Lower leg skin (tissue), 3 donors: Measurements from ENCODE around the gene JARID2.

Source experiments
- POLR2A ChIP-seq, 2 donors: fragments of 450-650 bp; IDR thresholded peaks; one replicate each; pipeline ENCODE4 v1.6.1; 2016 to 2017; ENCODE audit warnings: antibody characterized with exemption in 2 of 2, mild to moderate bottlenecking in 1 of 2, moderate library complexity in 1 of 2
- TF ChIP-seq, protein P1 (sequence below), 3 donors: fragments of 450-650 bp; IDR thresholded peaks; one replicate each; pipeline ENCODE4 v1.5.1; 2016; ENCODE audit warnings: antibody characterized with exemption in 3 of 3, mild to moderate bottlenecking in 3 of 3, moderate library complexity in 2 of 3

DNA sequence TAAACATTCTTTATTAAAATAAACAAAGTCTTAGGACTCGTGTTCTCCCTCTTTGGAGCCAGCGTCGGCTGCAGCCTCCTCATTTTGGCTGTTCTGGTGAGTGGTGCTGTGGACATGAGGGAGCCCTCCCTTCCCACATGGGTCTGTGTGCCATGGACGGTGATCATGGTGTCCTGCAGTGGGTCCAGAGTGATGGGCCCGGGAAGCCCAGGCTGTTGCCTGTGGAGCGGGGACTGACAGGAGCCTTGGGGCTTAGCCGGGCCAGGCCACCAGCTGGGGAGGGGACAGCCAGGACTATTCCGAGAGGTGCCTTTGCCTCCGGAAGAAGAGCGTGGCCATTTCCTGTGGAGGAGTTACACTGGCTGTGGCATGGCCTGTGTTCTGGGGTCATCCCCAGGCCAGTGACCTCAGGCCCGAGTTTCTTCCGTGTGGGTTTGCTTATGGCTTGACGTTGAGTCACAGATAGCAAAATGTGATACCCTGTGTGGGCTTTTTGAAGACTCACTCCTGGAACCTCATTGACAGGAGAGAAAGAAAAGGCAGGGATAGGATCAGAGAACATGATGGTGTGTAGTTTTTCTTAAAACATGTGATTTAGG lies 263.6 kb downstream of the JARID2 start:
- TF ChIP-seq, protein P1, sequence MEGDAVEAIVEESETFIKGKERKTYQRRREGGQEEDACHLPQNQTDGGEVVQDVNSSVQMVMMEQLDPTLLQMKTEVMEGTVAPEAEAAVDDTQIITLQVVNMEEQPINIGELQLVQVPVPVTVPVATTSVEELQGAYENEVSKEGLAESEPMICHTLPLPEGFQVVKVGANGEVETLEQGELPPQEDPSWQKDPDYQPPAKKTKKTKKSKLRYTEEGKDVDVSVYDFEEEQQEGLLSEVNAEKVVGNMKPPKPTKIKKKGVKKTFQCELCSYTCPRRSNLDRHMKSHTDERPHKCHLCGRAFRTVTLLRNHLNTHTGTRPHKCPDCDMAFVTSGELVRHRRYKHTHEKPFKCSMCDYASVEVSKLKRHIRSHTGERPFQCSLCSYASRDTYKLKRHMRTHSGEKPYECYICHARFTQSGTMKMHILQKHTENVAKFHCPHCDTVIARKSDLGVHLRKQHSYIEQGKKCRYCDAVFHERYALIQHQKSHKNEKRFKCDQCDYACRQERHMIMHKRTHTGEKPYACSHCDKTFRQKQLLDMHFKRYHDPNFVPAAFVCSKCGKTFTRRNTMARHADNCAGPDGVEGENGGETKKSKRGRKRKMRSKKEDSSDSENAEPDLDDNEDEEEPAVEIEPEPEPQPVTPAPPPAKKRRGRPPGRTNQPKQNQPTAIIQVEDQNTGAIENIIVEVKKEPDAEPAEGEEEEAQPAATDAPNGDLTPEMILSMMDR (IDR thresholded peaks at IDR 0.05): no peak
- no peak for TF ChIP-seq POLR2A (IDR thresholded peaks at IDR 0.05)
